NOMO-1 (cell line): ENCODE results near the gene SYCP2.
"Not testable (repeated sequence)": the region's sequence is repeated elsewhere in the genome, so short reads cannot be mapped to it uniquely, and the experiment has no call there.

Experiments used
- DNase-seq, 2 experiments: peaks; one replicate each; lab custom pipeline; 2025; ENCODE audit not compliant: unreplicated experiment in 2 of 2; lab: John Stamatoyannopoulos, UW

Gene SYCP2

DNA sequence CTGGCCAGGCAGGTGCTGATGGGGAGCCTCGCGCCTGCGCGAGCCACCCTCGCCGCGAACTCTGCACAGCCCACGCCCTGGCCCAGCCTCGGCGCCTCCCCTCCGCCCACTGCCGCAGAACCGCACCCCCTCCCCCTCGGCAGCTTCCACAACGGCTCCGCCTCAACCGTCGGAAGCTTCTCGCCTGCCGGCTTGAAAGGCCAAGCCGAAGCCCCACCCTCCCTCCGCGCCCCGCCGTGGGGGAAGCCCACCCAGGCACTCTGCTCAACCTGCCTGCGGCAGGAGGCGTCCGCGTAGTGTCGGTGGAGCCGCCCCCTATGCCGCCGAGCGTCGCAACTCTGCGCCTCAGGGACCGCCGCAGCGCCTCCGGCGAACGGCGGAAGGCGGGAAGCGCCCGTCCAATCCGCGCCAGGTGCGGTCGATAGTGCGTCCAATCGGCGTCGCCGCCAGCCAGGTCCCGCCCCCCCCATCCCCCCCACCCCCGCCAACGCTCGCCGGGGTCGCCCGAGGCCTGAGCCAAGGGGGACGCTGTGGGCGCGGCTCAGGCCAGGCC, at the start of gene SYCP2:
SYCP2 (minus strand) TSS at position 342 of the 553 bp plus-strand sequence. CDS start 11,224 bp downstream, outside the sequence.
- DNase-seq, result peak in 1 of 2 experiments; percentile 18

DNA sequence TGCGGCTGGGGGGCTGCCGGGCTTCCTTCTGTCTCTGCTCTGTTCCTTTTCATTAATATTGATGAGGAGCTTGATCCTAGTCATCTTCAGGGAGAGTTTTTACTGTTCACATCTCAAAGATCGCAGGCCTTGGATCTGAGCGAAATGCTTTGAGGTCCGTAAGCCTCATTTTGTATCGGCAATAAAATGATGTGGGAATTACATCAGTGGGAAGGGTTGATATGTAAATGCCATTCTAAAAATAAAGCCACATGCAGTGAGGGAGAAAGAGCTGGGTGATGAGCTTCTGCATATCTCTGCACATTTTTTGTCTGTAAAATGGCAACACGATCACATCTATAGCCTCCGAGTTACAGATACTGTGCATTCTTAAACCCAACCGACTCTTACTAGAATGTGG, 49.6 kb upstream of the SYCP2 start:
- no peak for DNase-seq

DNA sequence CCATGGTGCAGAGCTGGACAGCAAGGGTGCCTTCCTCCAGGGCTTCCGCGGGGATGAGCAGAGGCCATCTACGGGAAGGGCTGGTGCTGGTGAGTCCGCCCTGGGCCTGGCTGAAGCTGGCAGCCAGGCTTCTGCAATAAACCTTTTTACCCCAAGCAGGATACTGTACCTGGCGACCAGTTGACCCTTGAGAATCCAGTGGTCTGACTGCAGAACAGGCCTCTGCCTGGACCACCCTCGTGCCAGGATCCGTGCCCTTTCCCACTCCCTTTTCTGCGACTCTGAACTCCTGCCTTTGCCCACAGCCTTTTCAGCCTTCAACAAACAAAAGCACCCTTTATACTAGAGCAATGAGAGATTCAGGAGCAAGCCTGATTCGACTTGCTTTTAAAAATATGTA, 43.6 kb upstream of the SYCP2 start:
- DNase-seq, result no peak

DNA sequence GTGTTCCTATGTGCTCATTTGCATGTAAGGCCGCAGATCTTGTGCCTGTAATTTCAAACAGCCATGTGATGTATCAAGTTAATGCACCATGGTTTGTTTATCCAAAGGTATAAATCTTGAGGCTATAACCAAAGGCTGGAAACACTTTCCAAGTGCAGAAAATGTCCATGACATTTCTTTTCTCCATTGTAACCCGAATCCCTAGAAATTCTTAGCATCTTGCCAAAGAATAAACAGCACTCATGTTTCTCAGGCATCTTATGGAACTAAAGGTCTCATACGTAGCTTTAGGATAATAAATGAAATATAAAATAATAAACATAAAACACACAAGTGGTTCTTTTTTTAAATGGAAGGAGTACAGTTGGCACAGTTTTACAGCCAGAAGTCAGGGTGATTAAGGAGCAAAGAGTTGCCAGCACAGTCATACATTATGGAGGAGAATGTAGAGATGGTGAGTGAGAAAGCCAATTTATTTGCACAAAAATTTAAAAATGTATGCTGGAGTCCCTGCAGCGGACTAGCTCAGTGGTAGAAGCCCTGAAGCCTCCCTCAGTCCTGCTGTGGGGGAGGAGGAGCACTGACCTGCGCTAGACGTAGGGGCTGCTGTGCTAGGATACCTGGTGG, 42.8 kb upstream of the SYCP2 start:
- no peak for DNase-seq

DNA sequence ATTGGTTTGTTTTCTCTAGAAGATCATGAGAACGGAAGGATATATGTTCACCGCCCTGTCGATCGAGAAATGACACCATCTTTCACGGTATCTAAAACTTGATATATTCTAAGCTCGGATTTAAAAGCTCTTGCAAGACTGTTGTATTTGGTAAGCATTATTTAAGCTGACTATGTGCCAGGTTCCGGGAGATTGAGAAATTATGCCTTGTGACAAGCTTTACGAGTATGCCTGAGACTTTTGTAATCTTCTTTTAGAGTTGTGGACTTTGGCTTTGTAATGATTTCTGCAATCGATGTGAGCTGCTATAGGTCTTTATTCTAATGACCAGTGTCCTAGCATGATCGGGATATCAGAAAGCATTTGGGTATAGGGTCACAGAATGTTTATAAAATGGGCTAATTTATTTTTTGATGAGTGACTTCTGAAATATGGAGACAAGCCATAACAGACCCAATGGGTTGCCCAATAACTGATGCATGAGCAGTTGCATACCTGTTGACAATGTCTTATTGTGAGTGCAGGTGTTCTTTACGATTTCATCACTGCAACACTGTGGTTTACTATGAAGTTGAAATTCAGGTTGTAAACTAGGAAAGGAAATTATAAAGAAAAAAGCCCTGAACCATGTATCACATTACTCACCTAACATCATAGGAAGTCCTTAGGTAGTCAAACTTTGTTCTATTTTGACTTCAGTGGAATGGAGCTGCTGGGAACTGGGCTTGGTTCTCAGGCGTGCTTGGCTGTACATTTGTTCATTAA, 38.8 kb upstream of the SYCP2 start:
- DNase-seq, result peak in 1 of 2 experiments; percentile 34

GRCh38 chr20:59971428-59971827, 38.0 kb upstream of the SYCP2 start:
- DNase-seq, result no peak

- DNase-seq, result no peak
Measured at GRCh38 chr20:59966428-59966827, 33.0 kb upstream of the SYCP2 start.

- DNase-seq, result no peak
Measured at GRCh38 chr20:59962155-59962554, 28.7 kb upstream of the SYCP2 start.

- DNase-seq, result no peak
Measured at GRCh38 chr20:59961423-59961822, 28.0 kb upstream of the SYCP2 start.

DNA sequence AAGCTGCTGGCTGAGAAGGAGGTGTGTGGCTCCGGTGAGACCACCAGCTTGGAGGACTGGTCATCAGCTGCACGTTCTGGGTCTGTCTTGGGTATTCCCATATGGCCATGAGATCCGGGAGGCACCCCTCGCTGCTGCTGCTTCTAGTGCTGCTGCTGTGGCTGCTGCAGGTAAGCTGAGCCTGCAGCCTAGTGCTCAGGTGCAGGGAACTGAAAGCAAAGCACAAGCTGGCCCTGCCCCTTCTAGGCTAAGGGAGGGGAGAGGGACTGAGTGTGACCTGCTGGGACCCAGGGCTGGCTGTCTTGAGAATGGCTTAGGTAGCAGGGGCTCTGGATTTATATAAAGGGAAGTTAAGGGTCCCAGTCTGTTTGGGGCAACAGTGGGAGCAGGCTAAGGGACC, 25.2 kb upstream of the SYCP2 start:
- no peak for DNase-seq

- DNase-seq, result no peak
Measured at GRCh38 chr20:59958123-59958522, 24.7 kb upstream of the SYCP2 start, which contains the start of gene CDH26. CDH26 (plus strand) TSS chr20:59958423; CDS start chr20:59958727, 304 bp downstream.

DNA sequence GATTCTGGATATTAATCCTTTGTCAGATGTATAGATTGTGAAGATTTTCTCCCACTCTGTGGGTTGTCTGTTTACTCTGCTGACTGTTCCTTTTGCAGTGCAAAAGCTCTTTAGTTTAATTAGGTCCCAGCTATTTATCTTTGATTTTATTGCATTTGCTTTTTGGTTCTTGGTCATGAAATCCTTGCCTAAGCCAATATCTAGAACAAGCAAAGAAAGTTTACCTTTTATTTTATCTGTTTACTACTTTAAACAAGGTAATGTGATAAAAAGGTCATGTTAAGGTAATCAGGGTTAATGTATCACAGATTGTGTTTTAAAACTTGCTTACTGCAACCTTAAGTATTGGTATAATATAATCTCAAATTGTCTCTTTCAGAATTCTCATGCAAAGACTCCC, 24.1 kb upstream of the SYCP2 start:
- DNase-seq, result not testable (repeated sequence)

DNA sequence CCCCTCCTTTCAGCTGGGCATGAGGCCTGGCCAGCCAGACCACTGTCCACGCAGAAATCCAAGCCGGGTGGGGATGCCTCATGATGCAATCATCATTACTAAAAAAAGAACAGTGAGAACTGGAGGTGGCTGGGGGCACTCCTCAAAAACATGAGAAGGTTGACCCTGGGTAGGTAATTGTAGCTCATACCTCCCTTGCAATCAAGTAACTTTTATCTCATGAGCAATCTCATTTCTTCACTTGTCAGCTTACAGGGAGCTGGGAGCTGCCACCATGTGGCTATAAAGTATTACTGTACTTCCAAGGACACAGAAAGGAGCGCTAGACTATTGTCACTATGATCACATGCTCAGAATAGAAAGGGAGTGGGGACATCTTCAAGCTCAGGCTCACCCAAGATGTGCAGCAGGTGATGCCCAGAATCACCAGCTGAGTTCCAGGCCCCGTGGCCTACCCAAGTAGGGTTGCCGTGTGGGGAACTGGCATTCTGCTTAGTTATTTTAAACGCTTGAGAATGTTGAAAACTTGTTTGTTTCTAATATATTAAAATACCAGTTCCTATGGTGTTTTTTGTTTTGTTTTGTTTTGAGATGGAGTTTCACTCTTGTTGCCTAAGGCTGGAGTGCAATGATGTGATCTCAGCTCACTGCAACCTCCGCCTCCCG, 21.8 kb upstream of the SYCP2 start:
- DNase-seq, result peak; percentile 23 to 63

- no peak for DNase-seq
Measured at GRCh38 chr20:59954718-59955117, 21.3 kb upstream of the SYCP2 start.

- DNase-seq, result no peak
Measured at GRCh38 chr20:59949911-59950310, 16.5 kb upstream of the SYCP2 start.

DNA sequence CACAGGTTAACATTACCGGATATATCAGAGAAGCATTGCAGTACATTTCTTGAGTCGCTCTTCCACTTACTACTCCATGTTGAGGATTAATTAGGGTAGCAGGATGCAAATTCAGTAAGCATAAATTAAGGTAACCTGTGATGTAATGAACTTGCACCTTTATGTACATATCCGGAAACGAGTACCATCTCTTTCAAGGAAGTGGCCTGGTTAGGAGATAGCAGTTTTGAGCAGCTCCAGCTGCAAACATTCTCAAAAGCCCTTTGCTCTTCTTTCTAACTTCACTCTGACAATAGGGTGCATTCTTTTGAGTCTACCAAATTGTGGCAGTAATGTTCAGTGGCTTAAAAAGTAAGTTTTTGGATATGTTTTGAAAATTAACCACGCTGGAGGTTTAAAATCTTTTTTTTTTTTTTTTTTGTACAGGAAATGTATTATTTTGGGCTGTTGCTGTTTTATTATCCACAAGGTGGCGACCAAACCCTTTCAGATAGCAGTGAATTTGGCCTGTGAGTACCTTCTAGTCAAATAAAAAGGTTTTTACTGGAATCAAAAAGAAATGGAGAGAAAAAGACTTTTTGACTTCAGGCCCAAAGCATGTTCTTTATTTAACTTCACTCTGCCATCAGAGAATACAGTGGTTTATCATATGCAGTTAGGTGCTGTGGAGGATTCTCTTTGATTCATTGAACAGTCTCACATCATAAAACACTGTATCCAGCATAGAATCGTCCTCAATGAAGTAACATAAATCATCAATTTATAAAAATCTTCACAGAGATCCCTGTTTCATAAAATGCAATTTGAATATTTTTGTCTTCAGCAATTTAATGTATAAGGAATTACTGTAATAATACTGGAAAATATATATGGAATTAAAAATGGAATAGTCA, 15.6 kb upstream of the SYCP2 start:
- DNase-seq, result peak; percentile 27 to 60

DNA sequence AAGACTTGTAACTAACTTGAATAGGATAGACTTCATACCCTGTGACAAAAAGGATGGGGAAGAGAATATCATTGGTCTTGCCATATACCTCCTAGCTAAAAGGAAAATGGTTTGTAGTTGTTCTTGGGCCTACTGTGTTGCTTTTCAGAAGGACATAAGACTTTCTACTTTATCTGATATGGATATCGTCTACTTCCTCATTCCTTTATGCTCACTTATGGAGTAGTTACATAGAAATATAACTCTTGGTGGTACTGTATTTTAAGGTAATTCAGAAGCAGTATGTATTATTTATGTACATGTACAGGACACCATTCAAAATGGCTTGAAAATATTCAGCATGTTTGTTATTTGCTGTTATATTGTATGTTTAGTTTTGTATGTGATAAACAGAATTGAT, 14.8 kb upstream of the SYCP2 start:
- DNase-seq, result peak in 1 of 2 experiments; percentile 9

DNA sequence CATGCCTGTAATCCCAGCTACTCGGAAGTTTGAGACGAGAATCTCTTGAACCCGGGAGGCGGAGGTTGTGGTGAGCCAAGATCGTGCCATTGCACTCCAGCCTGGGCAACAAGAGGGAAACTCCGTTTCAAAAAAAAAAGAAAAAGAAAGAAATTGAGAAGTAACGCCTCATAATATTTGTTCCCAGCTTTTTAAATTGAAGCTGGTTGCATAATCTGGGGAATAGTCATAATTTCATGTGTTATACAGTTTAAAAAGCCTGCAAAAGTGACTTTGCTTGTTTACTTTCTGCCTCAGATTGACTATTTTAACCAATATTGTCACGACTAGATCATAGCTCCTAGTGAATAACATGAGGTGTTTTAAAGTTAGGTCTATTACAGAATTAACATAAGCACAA, 13.9 kb upstream of the SYCP2 start:
- no peak for DNase-seq

- no peak for DNase-seq
Measured at GRCh38 chr20:59945731-59946130, 12.3 kb upstream of the SYCP2 start.

- no peak for DNase-seq
Measured at GRCh38 chr20:59945175-59945574, 11.7 kb upstream of the SYCP2 start.
